ENCODE results near the gene BDKRB2.

The BDKRB2 gene

GRCh38 chr14:96270565-96271420 is 66.2 kb downstream of the BDKRB2 start:
- DNase-seq (ENCODE audit: low read depth in 2 of 2) = no peak

GRCh38 chr14:96271421-96271762 is 66.8 kb downstream of the BDKRB2 start:
- no peak for DNase-seq (ENCODE audit: low read depth in 2 of 2)

- no peak for DNase-seq (ENCODE audit: low read depth in 2 of 2)
Measured at GRCh38 chr14:96272777-96273473, 68.3 kb downstream of the BDKRB2 start.

GRCh38 chr14:96273629-96274028 is 69.0 kb downstream of the BDKRB2 start:
- no peak for DNase-seq (ENCODE audit: low read depth in 2 of 2)

- DNase-seq (ENCODE audit: low read depth in 2 of 2) = no peak
Measured at GRCh38 chr14:96274122-96274521, 69.5 kb downstream of the BDKRB2 start.

- DNase-seq (ENCODE audit: low read depth in 2 of 2) = peak; percentile 79 to 80
Measured at GRCh38 chr14:96274543-96274942, 69.9 kb downstream of the BDKRB2 start.

GRCh38 chr14:96275177-96276112 is 70.8 kb downstream of the BDKRB2 start:
- DNase-seq (ENCODE audit: low read depth in 2 of 2) = peak in 1 of 2 experiments; percentile 53

GRCh38 chr14:96277890-96278289 is 73.3 kb downstream of the BDKRB2 start:
- no peak for DNase-seq (ENCODE audit: low read depth in 2 of 2)

GRCh38 chr14:96279564-96279963 is 74.9 kb downstream of the BDKRB2 start:
- DNase-seq (ENCODE audit: low read depth in 2 of 2) = no peak

- no peak for DNase-seq (ENCODE audit: low read depth in 2 of 2)
Measured at GRCh38 chr14:96280104-96280503, 75.5 kb downstream of the BDKRB2 start.

GRCh38 chr14:96281486-96281885 is 76.8 kb downstream of the BDKRB2 start:
- no peak for DNase-seq (ENCODE audit: low read depth in 2 of 2)

GRCh38 chr14:96284008-96284407 is 79.4 kb downstream of the BDKRB2 start:
- DNase-seq (ENCODE audit: low read depth in 2 of 2) = no peak

- no peak for DNase-seq (ENCODE audit: low read depth in 2 of 2)
Measured at GRCh38 chr14:96284430-96284829, 79.8 kb downstream of the BDKRB2 start.

GRCh38 chr14:96285667-96286066 is 81.0 kb downstream of the BDKRB2 start:
- no peak for DNase-seq (ENCODE audit: low read depth in 2 of 2)

- no peak for DNase-seq (ENCODE audit: low read depth in 2 of 2)
Measured at GRCh38 chr14:96286251-96286650, 81.6 kb downstream of the BDKRB2 start.

- no peak for DNase-seq (ENCODE audit: low read depth in 2 of 2)
Measured at GRCh38 chr14:96287856-96288255, 83.2 kb downstream of the BDKRB2 start.

Measured in fibroblast of skin of left quadriceps (primary cell).